ENCODE results near the gene PROC. TPM values are rescaled to one million over a fixed set of nuclear protein-coding genes. Genes with fewer than 3 reads are reported as not detected.

Gene PROC
- total RNA-seq, 2 donors from 2014 or later, result not detected

DNA sequence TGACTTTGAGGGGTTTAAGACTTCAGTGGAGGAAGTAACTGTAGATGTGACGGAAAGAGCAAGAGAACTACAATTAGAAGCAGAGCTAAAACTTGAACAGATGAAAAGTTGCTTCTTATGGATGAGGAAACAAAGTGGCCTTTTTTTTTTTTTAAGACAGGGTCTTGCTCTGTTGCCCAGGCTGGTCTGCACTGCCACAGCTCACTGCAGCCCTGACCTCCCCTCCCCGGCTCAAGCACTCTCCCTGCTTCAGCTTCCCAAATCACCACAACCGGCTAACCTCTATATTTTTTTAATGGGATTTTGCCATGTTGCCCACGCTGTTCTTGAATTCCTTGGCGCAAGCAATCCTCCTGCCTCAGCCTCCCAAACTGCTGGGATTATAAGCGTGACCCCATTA is 33.7 kb upstream of the PROC start:
- TF ChIP-seq, protein P1, sequence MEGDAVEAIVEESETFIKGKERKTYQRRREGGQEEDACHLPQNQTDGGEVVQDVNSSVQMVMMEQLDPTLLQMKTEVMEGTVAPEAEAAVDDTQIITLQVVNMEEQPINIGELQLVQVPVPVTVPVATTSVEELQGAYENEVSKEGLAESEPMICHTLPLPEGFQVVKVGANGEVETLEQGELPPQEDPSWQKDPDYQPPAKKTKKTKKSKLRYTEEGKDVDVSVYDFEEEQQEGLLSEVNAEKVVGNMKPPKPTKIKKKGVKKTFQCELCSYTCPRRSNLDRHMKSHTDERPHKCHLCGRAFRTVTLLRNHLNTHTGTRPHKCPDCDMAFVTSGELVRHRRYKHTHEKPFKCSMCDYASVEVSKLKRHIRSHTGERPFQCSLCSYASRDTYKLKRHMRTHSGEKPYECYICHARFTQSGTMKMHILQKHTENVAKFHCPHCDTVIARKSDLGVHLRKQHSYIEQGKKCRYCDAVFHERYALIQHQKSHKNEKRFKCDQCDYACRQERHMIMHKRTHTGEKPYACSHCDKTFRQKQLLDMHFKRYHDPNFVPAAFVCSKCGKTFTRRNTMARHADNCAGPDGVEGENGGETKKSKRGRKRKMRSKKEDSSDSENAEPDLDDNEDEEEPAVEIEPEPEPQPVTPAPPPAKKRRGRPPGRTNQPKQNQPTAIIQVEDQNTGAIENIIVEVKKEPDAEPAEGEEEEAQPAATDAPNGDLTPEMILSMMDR (IDR thresholded peaks at IDR 0.05), result no peak
- DNase-seq (ENCODE audit: low spot score), result no peak
- peaks cover 0 to 59% of the 10 kb centered on the region in 2 donors for H3K4me1 ChIP-seq
- no peak overlapping the region for H3K4me3 ChIP-seq
- no peaks in the 10 kb centered on the region for H3K9me3 ChIP-seq
- no peaks in the 10 kb centered on the region for H3K27me3 ChIP-seq
- peak overlapping the region; percentile 10 to 28 for H3K27ac ChIP-seq
- H3K36me3 ChIP-seq, result no peaks in the 10 kb centered on the region

DNA sequence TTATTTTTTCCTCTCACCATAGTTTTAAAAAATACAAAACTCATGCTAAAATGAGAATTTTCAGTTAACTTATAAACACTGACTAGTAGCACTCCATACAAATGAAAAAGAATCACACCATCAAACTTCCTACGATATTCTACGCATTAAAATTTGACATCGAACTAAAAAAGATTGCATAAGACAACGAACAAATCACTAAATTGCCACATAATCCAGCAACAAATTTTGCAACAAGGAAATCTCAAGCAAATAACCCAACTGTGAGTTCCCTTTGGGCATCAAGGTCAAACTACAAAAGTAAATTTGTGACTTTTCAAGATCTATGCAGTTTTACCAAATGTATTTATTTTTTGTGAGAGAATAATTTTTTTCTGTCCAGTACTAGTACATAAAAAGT is 32.0 kb upstream of the PROC start:
- no peaks in the 10 kb centered on the region for H3K27me3 ChIP-seq
- DNase-seq (ENCODE audit: low spot score), result no peak
- H3K4me1 ChIP-seq, result peaks cover 0 to 50% of the 10 kb centered on the region in 2 donors
- peak overlapping the region; percentile 100 for H3K27ac ChIP-seq
- no peaks in the 10 kb centered on the region for H3K36me3 ChIP-seq
- TF ChIP-seq, protein P1 (IDR thresholded peaks at IDR 0.05), result no peak
- no peaks in the 10 kb centered on the region for H3K9me3 ChIP-seq
- H3K4me3 ChIP-seq, result peak overlapping the region in 1 of 2 donors; percentile 97

DNA sequence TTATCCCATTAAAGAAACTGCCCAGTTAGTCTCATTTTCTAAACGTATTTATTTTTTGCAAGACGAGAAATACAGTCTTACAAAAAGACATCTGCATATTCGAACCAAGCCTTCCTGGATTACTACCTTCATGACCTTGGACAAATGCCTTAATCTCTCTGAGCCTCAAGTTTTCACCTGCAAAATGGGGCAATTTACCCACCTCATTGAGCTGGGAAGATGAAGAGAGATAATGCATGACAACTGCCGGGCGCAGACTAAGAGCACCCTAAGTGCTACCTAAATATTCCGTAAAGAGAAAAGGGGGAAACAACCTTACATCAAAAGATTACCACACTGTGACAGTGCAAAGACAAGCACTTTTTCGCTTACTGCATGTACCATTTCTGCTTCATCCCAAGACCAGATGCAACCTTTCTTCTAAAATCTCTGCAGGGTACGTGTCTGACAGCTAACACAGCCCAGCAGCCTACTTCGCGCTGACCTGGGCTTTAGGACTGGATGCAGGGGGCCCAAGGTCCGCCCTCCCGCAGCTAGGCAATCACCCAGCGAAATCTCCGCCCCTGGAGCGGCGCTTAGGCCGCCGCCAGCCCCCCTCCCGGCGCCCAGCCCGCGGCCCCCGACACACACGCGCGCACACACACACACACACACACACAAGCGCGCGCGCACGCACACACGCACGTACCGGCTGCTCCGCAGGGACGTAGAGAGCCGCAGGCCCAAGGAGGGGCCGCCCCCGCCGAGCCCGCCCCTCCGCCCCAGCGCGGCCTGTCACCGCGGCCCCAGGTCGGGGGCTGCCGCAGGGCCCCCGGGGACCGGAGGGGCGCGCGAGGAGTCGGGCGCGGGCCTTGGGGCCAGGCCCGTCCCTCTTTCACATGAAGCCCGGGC is 31.2 kb upstream of the PROC start:
- H3K27ac ChIP-seq, result peak overlapping the region; percentile 100
- H3K9me3 ChIP-seq, result no peaks in the 10 kb centered on the region
- H3K4me1 ChIP-seq, result peaks cover 0 to 50% of the 10 kb centered on the region in 2 donors
- DNase-seq (ENCODE audit: low spot score), result peak; percentile 85
- TF ChIP-seq, protein P1 (IDR thresholded peaks at IDR 0.05), result no peak
- H3K27me3 ChIP-seq, result no peaks in the 10 kb centered on the region
- peak overlapping the region; percentile 94 to 97 for H3K4me3 ChIP-seq
- H3K36me3 ChIP-seq, result no peaks in the 10 kb centered on the region

DNA sequence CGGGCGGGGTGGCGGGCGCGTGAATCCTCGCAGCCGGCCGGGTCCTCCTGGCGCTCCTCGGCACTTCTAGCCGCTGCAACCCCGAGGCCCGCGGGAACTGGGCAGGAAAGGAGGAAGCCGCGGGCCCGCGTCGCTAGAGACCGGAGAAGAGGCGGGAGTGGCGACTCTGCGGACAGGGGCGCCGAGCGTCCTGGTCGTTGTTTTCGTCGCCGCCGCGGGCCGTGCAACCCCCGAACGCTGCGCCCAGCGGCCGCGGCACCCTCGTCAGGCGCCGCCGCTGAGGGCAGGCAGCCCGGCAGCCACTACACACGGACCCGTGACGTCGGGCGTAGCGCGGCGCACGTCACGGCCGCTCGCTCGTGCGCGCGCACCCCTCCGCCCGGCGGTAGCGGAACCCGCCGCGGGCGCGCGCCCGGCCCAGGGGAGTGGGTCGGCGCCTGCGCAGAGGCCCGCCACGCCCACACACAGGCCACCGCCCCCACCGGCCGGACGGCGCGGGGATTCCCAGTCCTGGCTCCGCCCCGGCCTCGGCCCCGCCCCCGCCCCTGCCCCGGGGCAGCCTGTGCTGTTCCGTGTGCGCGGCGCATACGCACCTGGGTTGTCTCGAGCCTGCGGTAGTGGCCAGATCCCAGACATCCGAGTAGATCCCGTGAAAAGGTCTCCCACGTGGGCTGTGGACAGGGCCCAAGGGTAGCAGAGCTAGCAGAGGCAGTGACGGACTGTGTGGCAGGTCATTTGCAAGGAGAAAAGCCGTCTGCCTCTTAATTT is 30.4 kb upstream of the PROC start, which contains the start of gene MAP3K2:
Gene MAP3K2 (minus strand): TSS at position 321 of the 768 bp plus-strand sequence. CDS start 44,846 bp downstream, outside the sequence.
- Histone ChIP-seq H3K4me3 (peak within 1 kb of the TSS; percentile 94 to 97), H3K27me3 (no peaks in the 10 kb centered on the region), H3K4me1 (peaks cover 0 to 44% of the 10 kb centered on the region in 2 donors), H3K9me3 (no peaks in the 10 kb centered on the region), H3K27ac (peak within 1 kb of the TSS; percentile 100), H3K36me3 (no peaks in the 10 kb centered on the region)
- DNase-seq (ENCODE audit: low spot score), result peak; percentile 93
- TF ChIP-seq, protein P1 (IDR thresholded peaks at IDR 0.05), result no peak

DNA sequence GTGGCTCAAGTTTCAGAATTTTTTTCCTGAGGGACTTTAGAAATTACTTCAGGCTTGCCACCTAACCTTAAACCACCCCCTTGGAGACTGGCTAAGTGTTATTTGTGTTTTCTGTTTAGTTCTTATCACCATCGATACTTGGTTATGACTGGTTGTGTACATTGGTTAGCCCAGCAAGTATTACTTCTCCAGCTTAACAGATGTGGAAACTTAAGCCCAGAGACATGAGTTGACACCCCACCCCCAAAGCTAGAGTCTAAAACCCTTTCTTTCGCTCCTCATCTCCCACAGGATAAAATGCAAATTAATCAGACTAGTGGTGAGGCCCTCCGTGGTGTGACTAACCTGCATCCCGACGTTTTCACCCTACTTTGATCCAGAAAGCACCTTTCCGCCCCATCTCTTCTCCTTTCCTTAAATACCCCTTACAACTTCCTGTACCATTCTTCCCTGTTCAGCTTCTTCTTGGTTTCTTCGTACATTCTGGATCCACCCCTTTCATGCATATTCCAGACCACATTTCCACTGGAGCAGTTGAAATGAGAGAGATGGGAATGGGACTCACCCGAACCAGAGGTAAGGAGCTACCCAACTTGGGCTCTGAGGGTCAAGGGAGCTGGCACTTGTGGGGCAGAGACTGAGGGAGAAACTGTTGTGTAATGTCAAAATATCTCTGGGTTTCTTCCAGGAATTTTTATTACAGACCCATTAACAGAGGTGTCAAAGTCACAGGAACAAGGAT is 29.6 kb upstream of the PROC start:
- H3K36me3 ChIP-seq, result no peaks in the 10 kb centered on the region
- H3K27ac ChIP-seq, result peak overlapping the region; percentile 100
- TF ChIP-seq, protein P1 (IDR thresholded peaks at IDR 0.05), result no peak
- peak overlapping the region; percentile 32 to 97 for H3K4me3 ChIP-seq
- DNase-seq (ENCODE audit: low spot score), result no peak
- no peaks in the 10 kb centered on the region for H3K27me3 ChIP-seq
- no peaks in the 10 kb centered on the region for H3K9me3 ChIP-seq
- H3K4me1 ChIP-seq, result peaks cover 0 to 37% of the 10 kb centered on the region in 2 donors
